ENCODE measurements around the gene WBP11.

The WBP11 gene

DNA sequence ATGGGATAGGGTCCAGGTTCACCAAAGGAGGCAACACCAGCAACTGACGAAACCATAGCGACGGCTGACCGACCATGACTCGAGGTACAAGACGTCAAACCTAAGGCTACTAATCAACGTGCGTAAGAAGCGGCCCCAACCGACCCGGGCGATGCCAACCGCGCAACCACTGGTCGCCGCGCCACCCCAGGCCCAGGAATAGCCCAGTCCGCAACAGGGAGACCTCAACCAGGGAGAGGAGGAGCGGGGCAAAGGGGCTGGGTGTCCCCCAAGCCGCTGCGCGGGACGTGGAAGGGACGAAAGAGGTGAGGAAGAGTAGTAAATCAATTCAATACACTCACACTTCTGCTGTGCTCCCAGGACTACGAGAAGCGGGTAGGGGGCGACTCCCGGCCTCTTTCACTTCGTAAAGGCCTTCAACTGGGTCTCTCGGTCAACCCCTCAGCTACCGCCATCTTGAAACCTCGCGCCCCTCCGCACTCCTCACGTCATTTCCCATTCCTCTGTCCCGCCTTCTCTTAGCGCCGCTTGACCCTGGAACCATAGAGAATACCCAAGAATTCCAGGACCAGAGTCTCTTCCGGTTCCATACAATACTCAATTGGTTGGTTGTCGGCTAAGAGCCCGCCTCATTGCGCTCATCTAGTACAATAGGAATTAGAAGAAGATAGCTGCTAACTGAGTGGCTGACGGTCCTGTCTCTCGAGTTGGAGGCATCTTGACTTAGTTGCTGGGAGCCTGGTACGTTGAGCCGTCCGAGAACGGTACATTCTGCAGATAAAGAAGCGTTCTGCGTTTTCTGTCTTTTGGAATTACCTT, at the start of gene WBP11, which contains the start of gene C12orf60:
WBP11 (minus strand) TSS at position 468 of the 819 bp plus-strand sequence. CDS start 2,095 bp downstream, outside the sequence.
C12orf60 (plus strand) TSS at position 660 of the 819 bp plus-strand sequence. CDS start 19,266 bp downstream, outside the sequence.
- peak; percentile 84 for DNase-seq (ENCODE audit: low read depth, low spot score)

DNA sequence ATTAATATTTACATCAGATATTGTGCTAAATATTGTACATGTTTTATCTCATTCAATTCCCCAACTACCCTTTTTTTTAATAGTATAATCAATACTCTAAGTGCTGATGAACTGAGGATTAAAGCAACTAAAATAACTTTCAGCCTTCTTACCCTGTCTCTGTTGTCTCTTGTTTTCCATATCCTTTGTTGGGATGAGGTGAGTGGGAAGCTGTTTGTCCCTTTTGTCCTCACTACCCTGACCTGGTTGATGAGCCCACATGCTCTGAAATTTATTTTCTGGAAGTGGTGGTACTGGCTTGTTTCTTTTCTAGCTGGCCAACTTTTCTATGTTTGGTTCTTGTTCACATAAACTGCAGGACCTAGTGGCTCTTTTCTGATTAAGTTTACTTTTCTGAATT, 49.6 kb upstream of the WBP11 start:
- no peak for DNase-seq (ENCODE audit: low read depth, low spot score)

DNA sequence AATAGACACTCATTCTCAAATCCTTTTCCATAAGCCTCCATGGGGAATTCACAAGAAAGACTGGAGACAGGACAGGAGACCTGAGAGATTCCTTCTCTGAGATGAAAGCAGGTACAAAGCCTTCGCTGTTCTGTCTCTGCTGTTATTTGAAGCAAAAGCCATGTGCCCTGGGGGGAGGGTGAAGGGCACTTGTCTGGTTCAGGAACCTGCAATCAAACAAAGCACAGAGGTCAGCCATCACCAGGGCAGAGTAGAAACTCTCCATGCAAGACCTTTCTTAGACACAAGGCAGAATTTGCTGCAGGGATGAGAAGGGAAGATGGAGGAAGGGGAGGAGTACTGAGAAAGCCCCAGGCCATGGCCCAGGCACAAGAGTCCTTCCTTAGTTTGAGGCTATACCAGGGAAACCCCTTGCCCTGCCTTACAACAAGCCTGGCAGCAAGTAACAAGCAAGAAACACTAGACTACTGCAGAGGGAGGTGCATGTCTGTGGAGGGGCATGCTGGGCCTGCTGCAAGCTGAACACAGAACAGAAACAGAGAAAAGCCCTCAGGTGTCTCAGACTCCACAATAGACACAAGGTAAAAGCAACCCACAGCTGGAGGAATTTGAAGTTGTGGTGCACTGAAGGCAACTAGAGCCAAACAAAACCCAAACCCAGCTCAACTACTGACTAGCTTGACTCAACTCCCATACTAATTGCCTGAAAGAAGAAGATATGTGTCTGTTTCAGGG, 47.8 kb upstream of the WBP11 start:
- DNase-seq (ENCODE audit: low read depth, low spot score), result no peak

DNA sequence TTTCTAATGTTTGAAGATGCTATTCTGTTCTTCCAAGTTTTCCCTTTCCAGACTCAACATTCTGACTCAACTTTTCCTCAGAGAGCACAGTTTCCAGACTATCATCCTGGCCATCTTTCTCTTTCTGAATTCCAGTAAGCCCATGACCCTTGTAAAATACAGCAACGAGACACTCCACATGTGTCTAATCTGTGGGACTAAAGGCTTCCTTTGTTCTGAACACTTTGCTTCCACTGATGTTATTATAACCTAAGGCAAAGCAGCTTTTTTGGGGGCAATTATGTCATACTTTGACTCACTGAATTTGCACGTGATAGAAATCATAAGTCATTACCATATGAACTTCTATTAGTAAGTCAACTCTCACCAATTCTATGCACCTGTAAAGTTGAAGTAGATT, 46.4 kb upstream of the WBP11 start:
- DNase-seq (ENCODE audit: low read depth, low spot score), result no peak

DNA sequence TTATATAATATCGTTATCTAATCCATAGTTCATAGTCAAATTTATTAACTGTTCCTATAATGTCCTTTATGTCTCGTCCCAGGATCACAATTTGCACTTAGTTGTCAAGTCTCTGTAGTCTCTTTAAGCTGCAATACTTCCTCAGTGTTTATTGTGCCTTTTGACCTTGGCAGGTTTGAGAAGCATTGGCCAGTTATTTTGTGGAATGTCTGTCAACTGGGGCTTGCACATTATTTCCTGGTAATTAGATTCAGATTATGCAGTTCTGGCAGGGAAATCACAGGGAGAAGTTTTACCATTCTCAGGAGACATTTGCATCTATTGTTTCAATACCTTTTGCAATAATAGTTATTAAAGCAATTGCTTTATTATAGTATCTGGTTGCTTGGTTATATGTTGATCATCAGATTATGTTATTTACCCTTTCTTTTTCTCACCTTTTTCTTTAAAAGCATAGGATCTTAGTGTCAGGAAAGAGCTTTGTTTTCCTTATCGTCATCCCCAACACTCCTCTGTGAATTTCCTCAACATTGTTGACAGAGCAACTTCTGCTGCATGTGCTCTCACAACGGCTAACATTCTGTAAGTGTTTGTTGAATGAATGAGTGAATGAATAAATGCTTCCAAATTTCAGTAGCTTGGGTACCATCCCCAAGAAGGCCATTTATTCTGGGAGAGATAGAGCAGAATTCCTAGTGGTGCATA, 43.8 kb upstream of the WBP11 start:
- no peak for DNase-seq (ENCODE audit: low read depth, low spot score)

DNA sequence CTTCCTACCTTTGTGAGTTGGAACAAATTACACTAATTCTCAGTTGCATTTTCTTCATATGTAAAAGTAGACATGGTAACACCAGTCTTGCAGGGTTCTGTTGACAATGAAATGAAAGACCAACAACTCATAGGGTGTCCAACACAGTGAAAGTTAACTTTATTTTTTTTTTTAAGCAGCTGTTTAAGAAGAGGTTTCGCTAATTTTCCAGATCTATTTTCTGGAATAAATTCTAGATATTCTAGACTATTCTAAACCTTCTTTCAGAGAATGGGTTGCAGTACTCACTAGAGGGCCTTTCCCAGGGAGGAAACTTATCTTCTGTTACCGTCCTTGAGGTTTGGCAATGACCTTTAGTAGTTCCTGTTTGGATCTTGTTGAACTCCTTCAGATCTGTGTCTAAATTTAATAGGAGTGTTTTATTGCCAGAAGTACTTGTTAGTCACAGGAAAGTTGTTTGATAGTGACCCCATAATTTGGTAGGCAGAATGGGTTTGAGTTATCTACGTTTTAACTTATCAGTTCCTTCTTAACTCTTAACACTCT, 42.8 kb upstream of the WBP11 start:
- DNase-seq (ENCODE audit: low read depth, low spot score), result no peak

DNA sequence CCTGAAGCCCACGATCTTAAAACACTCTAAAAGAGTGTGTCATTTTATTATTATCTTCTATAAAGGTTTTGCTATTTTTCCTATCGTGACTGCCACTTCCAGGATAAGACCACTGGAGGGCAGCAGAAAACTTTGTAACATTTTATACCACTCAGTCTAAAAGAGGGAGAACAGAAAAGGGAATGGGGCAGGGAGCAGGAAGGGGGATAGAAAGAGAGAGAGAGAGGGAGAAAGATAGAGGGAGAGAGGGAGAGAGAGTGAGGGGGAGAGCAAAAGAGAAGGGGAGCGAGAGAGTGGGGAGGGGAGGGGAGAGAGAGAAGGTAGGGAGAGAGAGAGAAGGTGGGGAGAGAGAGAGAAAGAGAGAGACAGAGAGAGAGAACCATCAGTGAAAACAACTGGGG, 42.1 kb upstream of the WBP11 start:
- peak; percentile 18 for DNase-seq (ENCODE audit: low read depth, low spot score)

DNA sequence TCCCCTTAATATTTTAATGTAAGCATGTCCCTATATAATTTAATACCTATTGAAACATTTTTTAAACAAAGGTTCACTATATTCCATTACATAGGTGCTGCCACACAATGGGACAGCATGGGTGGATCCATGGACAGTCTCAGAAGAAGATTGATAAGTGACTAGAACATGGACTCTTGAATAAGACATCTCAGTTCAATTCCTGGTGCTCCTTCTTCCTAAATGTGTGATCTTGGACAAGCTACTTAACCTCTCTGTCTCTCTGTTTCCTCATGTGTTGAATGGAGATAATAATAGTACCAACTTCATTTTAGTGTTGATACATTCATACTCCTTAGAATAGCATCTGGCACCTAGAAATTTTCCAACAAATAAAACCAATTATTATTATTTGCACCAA, 41.1 kb upstream of the WBP11 start:
- DNase-seq (ENCODE audit: low read depth, low spot score), result no peak

DNA sequence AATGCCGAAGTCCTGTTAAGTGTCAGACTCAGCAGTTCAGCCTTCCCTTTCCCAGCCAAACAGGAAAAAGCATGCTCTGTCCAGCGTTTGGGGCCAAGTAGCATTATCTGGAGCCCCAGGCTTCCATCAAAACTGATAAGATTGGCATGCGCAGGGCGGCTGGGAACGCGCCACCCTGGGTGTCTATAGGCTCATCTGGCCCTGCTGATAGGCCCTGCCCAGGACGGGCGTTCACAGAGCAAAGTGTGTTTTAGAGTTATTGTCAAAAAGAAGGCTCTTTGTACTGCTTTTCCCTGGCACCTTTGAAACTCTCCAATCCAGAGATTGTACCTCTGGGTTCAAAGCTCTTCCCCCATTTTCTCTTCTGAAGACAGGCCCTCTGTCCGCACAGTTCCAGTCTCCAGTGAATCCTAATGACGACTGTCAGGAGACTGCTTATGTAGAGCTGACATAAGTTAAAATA, 40.2 kb upstream of the WBP11 start, which contains the start of gene ART4:
ART4 (minus strand) TSS at position 102 of the 463 bp plus-strand sequence. CDS start 413 bp downstream, outside the sequence.
- no peak for DNase-seq (ENCODE audit: low read depth, low spot score)

DNA sequence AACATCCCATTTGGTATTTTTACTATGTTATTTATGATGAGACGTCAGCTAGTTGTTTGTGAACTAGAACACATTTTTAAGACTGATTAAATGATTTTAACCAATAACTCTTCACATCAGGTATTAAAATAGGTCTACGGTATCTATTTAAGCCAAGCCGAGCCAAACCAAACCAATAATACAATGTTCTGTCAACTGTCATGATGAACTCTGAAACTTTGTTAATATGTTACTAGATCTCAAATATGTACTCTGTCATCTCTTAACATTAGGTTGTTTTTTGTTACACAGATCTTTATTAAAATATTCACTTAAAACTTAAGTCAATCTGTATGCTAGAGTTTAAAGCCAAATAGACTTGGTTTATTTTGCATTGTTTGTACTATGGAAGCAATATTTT, 39.0 kb upstream of the WBP11 start:
- DNase-seq (ENCODE audit: low read depth, low spot score), result no peak

DNA sequence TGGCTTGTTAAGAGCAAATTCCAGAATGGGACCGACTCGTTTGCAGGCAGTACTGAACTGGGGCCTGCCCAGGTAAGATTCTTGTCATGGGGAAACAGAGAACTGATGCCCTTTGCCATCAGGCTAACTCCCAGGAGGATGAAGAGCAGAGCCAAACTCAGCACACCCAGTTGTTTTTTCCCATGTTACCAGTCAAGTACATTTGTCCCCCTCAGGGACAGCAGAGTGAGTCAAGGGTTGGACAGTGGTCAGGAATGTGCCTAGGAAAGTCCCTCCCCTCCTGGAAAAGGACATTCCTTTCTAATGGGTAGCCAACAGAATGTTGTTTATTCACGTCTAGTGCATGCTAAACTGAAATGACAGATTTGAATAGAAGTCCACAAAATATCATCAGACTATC, 38.5 kb upstream of the WBP11 start:
- no peak for DNase-seq (ENCODE audit: low read depth, low spot score)

DNA sequence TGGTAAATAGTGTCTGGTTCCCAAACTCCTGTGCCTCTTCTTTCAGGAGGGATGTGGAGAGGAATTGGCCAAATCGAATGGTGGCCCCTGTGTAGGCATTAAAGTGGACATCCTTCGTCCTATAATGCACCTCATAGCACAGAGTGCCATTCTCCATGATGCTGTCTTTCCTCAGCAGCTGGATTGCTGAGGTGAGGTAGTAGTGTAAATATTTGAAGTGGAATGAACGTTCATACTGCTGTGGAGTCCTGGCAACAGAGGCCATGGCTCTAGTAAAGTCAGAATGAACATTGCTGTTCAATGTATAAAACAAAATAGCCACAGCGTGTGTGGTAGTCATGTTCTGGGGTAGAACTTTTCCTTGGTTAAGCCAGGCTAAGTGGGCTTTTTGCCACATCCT, 37.3 kb upstream of the WBP11 start:
- DNase-seq (ENCODE audit: low read depth, low spot score), result no peak

DNA sequence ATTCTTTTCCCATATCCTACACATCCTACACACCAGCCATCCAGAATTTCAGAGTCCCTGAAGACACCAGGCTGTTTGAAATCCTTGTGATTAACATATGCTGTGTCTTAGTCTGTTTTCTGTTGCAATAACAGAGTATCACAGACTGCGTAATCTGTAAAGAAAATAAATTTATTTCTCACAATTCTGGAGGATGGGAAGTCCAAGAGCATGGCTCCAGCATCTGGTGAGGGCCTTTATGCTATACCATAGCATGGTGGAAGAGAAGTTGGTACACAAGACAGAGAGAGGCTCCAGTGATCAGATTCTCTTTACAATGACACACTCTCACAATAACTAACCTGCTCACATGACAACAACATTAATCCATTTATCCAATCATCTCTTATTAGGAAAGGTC, 36.0 kb upstream of the WBP11 start:
- DNase-seq (ENCODE audit: low read depth, low spot score), result no peak

DNA sequence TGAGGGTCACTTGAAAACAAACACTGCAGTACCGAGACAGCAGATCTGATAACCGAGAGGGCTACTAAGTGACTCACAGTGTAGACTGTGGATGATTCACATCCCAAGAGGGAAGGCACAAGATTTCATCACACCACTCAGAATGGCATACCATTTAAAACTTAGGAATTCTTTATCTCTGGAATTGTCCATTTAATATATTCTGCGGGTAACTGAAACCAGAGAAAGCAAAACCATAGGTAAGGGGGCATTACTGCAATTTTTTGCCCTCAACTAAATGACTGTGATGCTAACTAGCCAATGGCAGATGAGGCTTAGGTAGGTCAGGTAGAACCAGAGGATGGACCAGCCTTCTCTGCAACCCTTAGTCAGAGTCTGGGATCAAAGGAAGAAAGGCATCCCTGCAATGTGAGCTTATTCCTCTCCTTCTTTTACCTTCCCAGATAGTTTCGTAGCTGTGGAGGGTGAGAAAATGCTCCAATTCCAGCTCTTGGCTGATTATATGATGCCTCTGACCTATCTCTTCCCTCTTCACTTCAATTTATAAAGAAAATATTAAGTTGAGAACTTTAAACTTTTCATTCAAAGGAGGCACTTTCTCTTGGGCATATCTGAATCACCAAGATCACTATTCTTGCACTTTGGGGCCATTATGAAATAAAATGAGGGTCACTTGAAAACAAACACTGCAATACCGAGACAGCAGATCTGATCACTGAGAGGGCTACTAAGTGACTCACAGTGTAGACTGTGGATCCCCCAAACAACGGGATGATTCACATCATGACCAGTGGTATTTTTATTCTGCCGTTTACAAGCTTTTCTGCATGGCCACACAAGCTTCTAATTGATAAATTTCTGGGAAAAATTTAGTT, 33.3 kb upstream of the WBP11 start:
- no peak for DNase-seq (ENCODE audit: low read depth, low spot score)

DNA sequence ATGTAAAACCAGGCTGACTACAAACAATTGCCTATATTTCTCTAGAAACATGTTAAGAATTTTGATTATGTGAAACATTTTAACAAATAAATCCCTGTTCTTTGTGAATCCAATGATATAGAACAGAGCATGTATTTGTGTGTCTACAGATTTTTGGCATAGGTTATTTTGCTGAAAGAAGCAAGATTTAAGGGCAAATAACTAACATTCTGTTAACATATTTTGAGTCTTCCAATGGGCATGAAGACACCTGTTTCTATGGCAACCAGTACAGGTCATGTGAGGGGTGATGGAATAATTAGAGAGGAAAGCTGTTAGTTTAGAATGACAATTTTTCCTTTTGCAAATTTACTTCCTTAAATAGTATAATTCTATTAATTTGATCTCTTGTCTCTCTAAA, 31.2 kb upstream of the WBP11 start:
- DNase-seq (ENCODE audit: low read depth, low spot score), result no peak

DNA sequence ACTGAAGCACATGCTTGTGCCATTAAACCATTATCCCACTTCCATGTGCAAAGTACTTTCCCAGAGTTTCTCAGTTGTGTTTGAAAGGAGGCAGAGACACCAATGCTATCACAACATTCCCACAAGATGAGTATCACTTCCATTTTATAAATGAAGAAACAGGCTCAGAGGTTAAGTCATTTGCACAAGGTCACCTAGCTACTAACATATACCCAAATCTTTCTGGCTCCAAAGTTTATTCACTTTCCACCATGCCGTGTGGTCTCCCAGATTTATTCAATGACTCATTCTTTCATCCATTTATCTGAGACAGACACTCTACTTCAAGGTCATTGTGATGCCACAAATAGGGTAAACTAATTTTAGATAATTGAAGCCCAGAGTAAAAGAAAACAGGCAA, 30.7 kb upstream of the WBP11 start:
- no peak for DNase-seq (ENCODE audit: low read depth, low spot score)

DNA sequence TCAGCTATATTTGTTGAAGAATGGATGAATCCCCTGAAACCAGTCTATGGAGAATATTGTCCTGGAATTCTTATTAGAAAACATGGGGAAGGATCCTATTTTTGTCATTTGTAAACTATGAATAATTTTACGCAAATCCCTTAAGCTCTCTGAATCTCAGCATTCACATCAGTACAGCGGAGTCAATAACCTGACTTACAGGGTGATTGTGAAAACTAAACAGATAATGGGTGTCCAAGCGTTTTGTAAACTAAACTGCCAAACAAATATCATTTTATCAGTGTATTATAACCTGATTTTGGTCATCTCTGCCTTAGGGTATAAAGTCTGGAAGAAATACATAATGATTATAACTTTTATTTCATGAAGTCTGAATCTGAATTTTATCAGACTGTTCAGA, 30.1 kb upstream of the WBP11 start:
- no peak for DNase-seq (ENCODE audit: low read depth, low spot score)

DNA sequence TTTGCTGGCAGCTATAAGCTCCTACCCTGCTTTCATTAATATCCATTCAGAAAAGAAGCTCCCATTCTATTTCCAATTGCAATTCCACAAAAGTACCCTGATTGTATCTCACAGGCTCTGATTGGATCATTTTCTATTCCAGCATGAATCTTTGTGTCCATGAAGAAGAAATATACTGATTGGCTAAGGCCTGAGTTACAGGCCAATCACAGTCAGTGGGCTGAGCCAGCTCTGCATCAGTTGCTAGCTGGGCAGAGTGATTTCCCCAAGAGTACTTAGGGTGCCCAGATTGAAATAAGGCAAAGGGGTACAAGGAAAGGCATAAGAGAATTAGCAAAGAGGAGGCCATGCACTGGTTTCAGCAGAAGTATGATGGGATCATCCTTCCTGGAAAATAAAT, 25.6 kb upstream of the WBP11 start:
- no peak for DNase-seq (ENCODE audit: low read depth, low spot score)

DNA sequence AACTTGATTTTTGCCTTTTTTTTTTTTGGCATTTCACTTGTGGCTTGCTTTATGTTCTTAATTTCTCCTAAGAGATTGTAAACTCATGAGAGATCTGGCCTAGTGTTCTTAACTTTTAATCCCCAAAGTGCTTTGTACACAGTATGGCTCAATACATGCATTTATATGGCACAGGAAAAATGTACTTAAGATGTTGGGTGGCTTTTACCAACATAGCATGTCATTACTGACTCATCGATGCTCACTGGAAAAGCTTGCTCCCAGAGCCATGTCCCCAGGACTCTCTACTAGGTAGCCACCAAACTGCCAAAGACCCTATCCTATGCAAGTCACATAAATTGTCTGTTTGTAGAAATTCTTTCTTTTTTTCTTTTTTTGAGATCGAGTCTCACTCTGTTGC, 23.8 kb upstream of the WBP11 start:
- DNase-seq (ENCODE audit: low read depth, low spot score), result no peak

DNA sequence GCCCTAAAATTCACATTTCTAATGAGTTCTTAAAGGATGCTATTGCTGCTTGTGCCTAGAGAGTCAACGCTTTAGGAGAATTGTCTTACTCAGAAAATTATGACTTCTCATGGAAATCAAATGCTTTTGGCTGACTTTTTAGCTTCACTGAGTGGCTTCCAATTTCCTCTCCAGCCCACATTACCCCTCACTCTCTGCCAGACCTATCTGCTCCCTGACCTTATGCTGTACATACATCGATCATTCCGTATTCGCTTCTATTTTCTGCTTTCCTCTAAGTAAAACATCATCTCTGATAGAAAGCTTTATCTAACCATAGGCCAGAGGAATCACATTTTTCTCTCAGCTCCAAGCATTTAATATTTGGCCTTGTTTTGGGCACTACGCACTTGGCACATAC, 23.2 kb upstream of the WBP11 start:
- DNase-seq (ENCODE audit: low read depth, low spot score), result no peak

DNA sequence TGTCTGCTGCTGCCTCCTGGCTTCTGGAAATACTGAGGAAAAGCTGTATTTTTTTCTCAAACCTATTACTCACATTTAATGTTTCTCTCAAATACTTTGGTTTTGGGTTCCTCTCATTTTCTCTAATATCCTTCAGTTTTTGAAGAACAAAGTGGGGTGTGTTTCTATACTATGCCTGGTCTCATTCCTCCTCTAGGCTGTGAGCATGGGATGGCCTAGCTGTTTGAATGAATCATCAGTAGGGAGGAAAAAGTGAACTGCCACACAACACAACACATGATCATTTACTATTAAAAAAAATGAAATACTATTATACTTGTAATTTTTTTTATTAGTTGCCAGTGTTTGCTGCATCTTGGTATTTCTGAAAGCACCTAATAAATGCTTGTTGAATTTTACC, 22.0 kb upstream of the WBP11 start:
- DNase-seq (ENCODE audit: low read depth, low spot score), result no peak
